Activated CD4-positive, alpha-beta T cell treated with anti-CD3 and anti-CD28 coated beads, Interleukin-2, Interleukin-6, amounts not matched to agents 100 ng/mL and 50 ng/mL, durations not matched to agents 16 hours and 8 hours (primary cell): ENCODE results near the gene BICC1.

Experiments
- DNase-seq: peaks from one replicate; pipeline ENCODE4 v3.0.0-alpha.2; 2020

The BICC1 gene

GRCh38 chr10:58608826-58609531, 96.3 kb downstream of the BICC1 start:
- no peak for DNase-seq

- no peak for DNase-seq
Measured at GRCh38 chr10:58609532-58610150, 97.0 kb downstream of the BICC1 start.

GRCh38 chr10:58615237-58615935, 102.7 kb downstream of the BICC1 start:
- DNase-seq = no peak

GRCh38 chr10:58618158-58618676, 105.5 kb downstream of the BICC1 start:
- DNase-seq = no peak

GRCh38 chr10:58621379-58622077, 108.9 kb downstream of the BICC1 start:
- no peak for DNase-seq

- no peak for DNase-seq
Measured at GRCh38 chr10:58622246-58622645, 109.6 kb downstream of the BICC1 start.

GRCh38 chr10:58625070-58625469, 112.4 kb downstream of the BICC1 start:
- no peak for DNase-seq

GRCh38 chr10:58627392-58627791, 114.7 kb downstream of the BICC1 start:
- DNase-seq = no peak

- DNase-seq = no peak
Measured at GRCh38 chr10:58631715-58632114, 119.0 kb downstream of the BICC1 start.

- DNase-seq = no peak
Measured at GRCh38 chr10:58632216-58632615, 119.5 kb downstream of the BICC1 start.

GRCh38 chr10:58637352-58637751, 124.7 kb downstream of the BICC1 start:
- no peak for DNase-seq

- no peak for DNase-seq
Measured at GRCh38 chr10:58638388-58638787, 125.7 kb downstream of the BICC1 start.

- DNase-seq = no peak
Measured at GRCh38 chr10:58641095-58641531, 128.4 kb downstream of the BICC1 start.

GRCh38 chr10:58641708-58642107, 129.0 kb downstream of the BICC1 start:
- DNase-seq = no peak

- DNase-seq = no peak
Measured at GRCh38 chr10:58642283-58642682, 129.6 kb downstream of the BICC1 start.

GRCh38 chr10:58642916-58643428, 130.3 kb downstream of the BICC1 start:
- no peak for DNase-seq

GRCh38 chr10:58644311-58644710, 131.6 kb downstream of the BICC1 start:
- DNase-seq = no peak

GRCh38 chr10:58645416-58646146, 132.9 kb downstream of the BICC1 start:
- DNase-seq = no peak

GRCh38 chr10:58647376-58648112, 134.9 kb downstream of the BICC1 start:
- no peak for DNase-seq

GRCh38 chr10:58648131-58648530, 135.5 kb downstream of the BICC1 start:
- DNase-seq = no peak

- DNase-seq = no peak
Measured at GRCh38 chr10:58651040-58651439, 138.4 kb downstream of the BICC1 start.

- DNase-seq = no peak
Measured at GRCh38 chr10:58651742-58652141, 139.1 kb downstream of the BICC1 start.
